HTR-8/SVneo (cell line): Measurements from ENCODE around the gene NDUFA11.

ENCODE experiments used
- DNase-seq: peaks from one replicate; pipeline ENCODE4 v3.0.0; 2011; ENCODE audit warnings: low spot score, mixed read lengths; ENCODE audit not compliant: insufficient read length
- FAIRE-seq: peaks from 2 replicates; lab custom pipeline; 2011; peaks lifted over from hg19 to GRCh38; lab: Jason Lieb, UNC

Gene NDUFA11

DNA sequence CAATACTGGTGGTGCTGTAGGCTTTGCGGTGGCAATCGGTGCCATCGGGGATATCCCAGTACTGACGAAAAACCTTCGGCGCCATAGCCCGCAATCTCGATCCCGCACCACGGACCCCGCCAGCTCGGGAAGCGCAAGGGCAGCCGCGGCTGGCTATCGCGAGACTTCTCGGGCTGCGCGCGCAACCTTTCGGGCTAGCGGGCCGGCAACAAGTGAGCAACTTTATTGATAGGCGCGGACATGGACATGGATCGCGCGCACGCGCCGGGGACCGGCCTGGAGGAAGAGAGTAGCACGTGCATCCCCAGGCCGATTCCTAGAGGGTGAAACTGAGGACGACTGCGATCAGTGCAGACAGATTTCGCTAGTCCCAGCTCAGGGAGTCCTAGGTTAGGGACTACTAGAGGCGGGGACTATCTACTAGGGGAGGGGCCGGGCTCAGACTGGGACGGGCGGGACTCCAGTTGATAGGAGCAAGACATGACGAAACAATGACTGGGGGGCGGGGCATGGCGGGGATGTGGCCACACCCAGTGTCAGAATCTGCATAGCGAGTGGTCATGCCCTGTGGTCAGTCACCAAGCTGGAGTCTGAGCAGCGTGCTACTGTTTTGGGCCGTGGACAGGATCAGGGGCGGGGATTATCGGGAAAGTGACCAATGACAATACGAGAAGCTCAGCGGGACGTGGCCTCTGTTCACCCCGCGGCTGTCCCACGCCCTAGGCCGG is at the start of gene NDUFA11:
Gene NDUFA11, minus strand, starts transcription at position 167 of the 728 bp plus-strand sequence. Its CDS starts 82 bp downstream, at position 85.
- FAIRE-seq: no peak
- DNase-seq: peak; percentile 86

DNA sequence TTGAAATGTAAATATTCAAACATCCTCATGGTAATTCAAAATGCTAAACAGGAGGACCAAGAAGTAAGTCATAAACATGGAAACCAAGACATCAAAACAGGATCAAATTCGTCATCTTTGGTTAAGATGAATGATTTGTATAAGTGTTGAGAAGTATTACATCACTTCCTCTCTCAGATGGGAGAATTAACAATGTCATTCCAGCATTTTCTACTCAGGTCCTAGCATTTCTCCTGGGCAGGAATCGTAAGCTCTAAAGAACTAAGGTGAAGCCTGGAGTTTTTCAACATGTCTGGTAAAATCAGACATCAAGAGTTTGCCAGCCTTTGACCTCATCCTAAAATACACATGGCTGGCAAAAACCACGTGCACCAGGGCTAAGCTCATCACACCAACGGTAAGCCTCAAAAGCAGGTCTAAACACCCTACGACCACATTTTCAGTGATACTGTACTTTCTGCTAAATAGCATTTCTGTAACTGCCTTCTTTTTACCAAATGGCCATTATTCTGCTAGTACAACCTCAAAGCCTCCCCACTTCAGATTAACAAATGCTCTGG is 49.5 kb upstream of the NDUFA11 start:
- no peak for FAIRE-seq
- no peak for DNase-seq

DNA sequence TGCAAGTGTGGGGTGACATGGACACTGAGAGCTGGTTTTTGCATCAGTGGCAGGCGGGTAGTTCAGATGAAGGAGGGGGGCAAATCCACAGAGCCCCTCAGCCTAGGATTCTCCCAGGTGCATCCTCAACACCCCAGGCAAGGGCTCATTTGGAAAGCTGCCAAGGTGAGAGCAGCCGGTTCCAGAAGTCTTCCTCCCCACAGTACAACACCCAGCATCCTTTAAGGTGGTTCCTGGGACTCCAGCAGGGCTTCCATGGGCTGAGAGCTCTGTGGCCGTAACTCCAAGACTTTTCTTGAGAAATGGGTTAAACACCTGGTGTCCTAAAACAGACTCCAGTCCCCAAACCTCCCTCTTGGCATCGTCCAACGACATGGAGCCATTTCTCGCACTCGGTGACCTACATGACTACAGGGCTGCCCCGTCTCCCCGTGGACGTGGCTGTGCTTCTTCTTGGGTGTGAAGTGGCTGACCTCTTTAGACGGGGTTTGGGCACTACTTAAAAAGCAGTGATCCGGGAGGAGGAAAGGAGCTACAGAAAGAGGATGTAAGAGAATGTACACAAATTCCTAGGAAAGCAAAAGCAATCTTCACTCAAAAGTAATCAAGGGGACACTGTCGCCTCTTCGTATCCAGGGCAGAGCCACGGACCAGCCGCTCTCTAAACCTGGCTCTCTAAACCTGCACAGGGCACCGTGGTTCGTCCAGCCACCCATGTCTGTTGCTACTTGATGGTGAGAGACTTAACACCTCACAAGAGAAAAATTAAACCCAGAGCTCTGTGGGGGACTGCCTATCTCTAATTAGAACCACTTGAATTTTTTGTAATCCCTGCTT is 48.8 kb upstream of the NDUFA11 start:
- no peak for FAIRE-seq

DNA sequence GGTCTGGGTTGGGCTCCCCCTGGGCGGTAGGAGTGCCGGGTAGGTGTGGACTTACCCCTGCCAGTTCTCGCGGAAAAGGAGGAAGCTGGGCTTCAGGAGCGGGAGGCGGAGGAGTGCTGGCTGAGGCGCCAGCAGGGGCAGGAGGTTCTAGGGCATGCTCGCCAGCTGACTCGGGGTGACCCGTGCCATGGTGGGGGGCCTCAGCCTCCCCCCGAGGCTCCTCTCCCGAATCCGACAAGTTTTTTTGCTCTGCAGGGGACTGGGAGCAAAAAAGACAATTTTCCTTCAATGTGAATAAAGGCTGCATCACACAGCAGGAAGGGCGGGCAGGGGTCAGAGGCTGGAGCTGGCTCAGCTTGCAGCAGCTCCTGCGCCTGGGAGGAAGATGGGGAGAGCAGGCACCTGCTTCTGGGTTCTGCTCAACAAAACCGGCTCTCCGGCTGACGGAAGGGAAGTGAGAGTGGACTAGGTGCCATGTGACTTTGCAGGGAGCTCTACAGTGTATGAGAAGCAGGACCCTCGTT is 47.8 kb upstream of the NDUFA11 start:
- DNase-seq: no peak
- no peak for FAIRE-seq

More for the DNA sequence above, 48.8 kb upstream of the NDUFA11 start:
- no peak for DNase-seq

DNA sequence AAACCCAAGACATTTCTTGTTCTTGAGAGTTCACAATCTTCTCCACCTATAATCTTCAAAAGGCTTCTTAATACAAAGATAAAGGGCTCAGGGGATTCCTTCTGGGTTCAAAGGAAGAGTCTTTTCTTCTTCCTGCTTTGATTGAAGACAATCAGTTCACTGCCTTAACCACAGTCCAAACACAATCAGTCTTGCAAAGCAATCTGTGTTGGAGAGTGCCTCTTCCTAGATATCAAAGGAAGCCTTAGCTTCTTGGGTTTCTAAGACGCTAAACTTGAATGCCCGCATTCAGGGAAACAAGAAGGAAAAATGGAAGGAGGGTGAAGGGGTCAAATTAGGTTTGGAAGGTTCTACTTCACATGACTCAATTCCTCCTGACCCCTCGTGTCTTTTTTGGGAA is 47.2 kb upstream of the NDUFA11 start:
- FAIRE-seq (no peak), DNase-seq (no peak)

DNA sequence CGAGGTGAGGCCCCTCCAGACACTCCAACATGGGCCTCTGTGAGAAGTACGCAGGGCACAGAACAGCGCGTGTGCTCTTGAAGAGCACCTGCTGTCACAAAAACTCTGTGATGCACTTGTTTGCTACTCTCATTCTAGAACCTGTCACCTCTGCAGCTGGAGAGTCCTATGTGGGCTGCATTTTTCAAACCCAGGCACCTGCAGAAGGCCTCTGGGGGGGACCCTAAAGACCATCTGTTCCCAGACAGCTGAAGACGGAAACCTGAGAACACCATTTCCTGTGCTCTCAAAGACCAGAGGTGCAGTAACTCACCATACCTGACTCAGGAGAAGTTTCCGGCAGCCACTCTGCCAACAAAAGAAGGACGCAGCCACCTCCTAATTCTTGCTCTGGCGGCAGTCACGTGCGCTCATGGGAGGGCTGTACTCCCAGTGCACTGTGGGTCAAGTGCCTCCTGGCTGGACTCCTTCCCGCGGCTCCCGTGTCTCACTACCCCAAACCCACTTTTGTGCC is 46.3 kb upstream of the NDUFA11 start:
- no peak for DNase-seq
- FAIRE-seq: no peak

DNA sequence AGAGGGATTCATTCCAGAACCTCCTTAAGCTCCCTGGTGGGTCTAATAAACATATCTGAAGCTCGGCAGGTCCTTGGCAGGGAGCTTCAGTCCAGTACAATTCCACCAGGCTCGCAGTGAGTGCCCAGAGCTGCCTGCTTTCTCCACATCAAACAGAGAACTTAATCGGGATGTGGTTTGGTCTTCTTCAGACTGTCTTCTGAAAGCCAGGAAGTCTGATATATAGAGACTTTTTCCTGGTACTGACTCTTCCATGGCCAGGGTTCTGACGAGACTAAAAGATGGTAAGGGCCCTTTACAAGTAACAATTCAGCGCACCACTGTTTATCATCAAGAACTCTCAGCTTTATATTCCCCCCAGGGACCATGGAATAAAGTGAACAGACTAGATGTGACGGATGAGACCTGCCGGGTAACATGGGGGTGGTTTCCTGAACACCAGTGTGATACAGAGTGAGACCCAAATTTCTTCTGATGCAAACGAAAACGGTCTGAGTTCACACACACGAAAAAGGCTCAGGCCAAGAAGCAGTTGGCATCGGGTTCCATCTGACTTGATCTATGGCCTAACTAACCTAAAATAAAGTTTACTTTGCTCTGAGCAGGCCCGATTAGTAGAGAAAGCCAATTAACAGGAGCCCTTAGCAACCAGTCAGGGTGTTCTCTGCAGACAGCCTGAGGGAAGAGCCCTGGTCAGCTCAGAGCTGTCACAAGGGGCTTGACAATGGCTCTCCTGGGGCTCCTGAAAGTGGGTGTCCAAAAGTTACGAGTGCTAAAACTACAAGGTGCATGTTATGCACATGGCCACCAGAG is 45.4 kb upstream of the NDUFA11 start:
- FAIRE-seq: no peak
- DNase-seq: no peak

DNA sequence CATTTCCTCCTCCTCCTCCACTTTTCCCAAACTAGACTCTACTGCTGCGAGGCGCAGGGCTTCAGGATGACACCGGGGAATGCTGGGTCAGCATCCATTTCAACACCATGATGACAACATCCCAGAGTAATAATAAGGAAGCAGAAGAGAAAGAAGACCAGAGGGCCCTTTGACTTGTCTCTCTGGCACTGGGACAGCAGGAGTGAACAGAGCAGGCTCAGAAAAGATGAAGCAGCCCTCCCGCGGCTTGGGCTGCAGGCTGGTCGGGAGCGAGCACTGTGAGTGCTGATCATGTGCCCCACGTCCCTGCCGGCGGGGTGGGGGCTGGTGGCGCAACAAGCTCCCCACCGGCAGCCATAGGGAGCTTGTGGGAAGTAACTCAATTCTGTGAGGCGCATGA is 43.8 kb upstream of the NDUFA11 start:
- DNase-seq (no peak), FAIRE-seq (no peak)

DNA sequence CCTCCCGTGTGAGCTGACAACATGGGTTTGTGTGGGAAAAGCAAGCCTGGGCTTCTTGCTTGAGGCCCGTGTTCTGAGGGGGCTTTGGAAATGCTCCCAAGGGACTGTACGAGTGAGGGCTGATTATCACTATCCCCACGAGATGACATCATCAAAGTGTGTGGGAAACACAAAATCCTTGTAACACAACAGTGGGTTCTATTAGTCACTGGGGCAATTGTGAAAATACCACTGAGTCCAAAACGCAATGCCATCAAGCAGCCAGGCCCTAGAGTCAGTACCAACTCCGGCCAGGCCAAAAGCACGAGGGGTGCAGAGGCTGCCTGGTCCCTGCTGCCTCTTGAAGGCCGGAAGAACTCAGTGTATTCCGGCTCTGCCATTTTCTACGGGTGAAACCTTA is 40.0 kb upstream of the NDUFA11 start:
- FAIRE-seq (no peak), DNase-seq (no peak)

DNA sequence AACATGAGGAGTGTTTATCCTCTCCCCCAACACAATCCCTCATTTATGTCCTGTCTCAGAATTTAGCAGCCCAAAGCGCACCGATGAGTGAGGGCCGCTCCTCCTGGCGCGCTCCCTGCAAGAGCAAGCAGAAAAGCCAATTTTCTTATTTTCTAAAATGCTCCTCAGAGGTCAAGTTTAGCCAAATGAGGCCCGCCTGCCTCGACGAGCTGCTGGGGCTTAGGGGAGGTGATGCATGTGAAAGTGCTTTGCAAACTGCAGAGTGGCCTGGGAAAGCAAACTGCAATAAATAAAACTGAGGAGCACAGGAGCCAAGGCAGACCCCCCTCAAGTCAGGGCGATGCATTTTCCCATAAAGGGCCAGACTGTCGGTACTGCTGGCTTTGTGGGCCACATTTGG is 39.5 kb upstream of the NDUFA11 start:
- DNase-seq (no peak), FAIRE-seq (no peak)

DNA sequence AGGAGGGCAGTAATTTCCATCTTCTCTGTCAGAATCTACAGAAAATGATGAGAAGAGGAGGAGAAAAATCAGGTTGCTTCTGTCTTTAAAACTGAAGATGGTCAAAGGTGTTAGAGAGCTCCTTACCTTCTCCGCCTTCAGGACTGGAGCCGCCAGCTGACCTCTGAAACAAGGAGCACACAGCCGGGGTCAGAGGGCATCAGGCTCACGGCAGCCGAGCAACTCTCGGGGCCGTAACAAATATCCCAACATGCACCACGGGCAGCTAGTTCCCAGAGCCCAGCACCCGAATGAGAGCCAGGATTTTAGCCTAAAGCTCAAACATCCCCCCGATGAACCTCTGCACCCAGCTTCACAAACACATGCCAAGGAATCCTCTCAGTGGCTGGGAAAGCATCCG is 38.1 kb upstream of the NDUFA11 start:
- FAIRE-seq (no peak), DNase-seq (no peak)

DNA sequence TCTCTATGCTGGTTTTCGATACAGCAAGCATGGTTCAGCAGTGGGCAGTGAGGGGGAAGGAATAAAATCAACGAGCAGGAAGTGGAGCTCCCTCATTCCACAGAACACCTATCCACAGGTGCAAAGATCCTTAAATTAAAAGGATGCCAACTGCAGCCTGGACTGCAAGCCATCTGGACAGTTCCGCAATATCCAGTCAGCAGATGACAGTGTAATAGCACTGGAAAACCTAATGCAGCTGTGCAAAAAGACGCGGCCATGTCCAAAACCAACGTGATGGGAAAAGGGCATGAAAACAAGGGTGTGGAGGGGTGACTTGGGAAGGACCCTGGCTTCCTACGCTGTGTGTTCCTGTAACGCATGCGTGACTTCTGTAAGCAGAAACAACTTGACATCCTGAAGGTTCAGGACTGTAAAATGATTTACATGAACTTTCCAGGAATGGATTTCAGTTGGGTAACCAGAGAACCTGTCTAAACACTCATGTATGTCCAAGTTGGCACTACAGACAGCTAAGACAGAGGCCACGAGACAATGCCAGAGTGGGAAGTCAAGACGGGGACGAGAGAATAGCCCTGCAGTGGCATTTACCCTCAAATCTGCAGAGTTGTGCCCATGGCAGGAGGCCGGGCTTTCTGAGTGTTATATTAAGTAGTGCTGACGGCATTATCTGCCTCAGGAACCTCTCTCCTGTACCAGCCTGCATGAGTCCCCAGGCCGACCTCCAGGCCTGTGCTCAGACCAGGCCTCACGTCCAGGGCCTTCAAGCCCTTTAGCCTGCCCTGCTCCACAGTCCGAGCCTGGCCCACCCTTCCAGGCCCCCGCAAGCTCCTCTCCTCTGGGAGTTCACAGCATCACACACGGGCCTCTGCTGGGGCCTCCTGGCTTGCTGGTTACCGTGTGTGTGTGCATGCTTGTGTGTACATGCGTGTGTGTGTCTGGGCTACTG is 36.9 kb upstream of the NDUFA11 start:
- DNase-seq (no peak), FAIRE-seq (no peak)

DNA sequence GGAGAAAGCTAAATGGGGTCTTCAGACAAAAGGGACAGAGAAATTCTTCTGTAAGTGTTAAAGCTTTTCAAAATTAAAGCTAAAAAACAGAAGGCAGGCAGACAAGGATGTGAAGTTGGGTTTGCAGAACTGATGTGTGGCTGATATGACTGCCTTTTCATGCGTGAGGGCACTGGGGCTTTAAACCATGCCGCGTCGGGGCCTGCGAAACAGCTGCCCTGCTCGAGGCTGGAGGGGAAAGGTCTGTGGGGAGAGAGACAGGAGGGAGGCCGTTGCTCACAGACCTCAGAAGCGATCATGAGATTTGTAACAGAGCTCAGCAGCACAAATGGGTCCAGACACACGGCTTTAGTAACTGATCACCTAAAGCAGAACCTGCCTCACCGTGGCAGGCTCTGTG is 34.0 kb upstream of the NDUFA11 start:
- FAIRE-seq (no peak), DNase-seq (no peak)

DNA sequence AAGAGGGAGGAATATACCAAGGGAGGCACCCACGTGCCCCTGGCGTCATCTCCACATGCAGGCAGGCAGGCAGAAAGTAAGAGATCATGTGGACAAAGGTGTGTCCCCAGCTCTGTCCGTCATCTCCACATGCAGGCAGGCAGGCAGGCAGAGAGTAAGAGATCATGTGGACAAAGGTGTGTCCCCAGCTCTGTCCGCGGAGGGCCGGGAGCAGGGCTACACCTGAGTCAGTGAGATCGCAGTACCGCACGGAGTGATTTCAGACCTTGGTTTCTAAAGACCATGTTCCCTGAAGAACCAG is 32.7 kb upstream of the NDUFA11 start:
- DNase-seq (no peak), FAIRE-seq (no peak)

DNA sequence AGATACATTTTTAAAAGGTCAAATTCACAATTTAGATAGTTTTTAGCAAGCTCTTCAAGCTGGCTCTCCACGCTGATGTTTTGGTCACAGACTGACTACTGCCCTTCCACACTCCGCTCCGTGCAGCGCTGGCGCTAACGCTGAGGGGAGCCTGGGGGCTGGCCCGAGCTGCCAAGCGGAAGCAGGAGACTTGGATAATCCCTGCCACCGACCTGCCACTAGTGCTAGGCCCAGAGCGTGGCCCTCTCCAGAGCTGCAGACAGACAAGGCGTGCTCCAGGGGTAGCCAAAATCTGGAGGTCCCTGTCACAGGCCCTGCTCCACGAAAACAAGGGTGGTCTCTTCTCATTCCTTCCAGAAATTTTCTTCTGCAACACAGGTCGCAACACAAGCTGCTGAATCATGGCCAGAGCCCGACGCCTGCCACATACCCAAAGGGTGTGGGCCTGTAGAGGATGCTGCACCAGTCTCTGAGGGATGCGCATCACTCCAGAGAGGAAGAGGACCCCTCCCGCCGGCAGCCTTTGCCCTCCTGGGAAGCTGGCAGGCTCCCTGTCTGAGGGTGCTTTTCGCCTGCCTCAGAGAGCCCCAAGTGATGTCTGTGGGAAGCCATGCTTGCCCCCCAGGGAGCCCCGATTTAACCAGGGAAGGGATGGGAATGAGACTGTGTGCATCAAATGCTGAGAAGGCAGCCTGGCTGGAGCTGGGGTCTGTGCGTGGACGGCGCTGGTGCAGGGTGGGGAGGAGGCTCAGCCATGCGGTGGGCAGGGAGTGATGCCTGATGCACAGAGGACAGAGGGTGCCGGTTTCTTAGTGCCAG is 32.1 kb upstream of the NDUFA11 start:
- FAIRE-seq: no peak
- DNase-seq: no peak

DNA sequence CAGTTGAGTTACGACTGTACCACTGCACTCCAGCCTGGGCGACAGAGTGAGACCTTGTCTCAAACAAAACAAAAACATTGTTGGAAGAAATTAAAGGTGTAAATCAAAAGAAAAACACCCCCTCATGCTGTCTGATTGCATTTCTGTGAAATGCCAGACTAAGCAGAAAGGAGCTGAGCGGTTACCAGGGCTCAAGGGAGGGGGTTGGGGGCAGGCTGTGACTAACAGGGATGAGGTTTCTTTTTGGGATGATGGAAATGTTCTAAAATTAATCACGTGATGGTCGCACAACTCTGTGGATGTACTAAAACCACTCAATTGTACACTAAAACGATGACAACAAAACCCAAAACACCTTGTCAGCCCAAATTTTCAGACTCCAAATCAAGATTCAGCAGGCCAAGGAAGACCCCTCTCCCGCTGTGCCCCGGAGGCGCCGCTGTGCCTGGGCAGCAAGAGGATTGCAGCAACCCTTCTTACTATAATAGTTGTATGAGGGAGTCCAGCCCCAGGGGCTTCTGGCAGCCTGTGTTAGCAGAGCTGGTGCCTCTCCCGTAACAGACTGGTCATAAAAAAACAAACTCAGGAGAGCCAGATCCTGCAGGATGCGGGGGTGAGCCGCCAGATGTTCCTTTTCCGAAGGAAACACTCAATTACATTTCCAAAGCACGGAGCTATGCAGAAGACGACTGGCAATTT is 31.3 kb upstream of the NDUFA11 start:
- DNase-seq (no peak), FAIRE-seq (no peak)

DNA sequence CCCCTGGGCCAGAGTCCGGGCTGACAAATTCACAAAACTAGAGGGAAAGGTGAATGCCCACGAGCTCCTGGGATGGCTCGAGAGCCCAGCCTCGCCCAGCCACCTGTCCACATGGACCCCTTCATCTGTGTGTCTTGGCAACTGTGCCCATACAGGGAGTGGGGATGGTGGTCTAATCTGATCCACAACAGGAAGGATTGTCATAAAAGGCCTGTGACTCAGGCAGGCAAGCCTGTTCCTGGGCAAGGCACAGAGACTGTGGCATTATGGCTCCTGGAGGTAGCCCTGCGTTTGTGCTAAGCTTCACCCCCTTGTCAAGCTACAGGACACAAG is 30.4 kb upstream of the NDUFA11 start:
- FAIRE-seq (no peak), DNase-seq (no peak)
